Renal cortex interstitium (tissue), 11 donors: Measurements from ENCODE around the gene CALN1. TPM values are rescaled to one million over a fixed set of nuclear protein-coding genes. Genes with fewer than 3 reads are reported as not detected.

Experiments
- DNase-seq, 11 donors: peaks; one replicate each; pipeline ENCODE4 v3.0.0-alpha.2; 2013; ENCODE audit warnings: low read depth in 9 of 11, low spot score in 4 of 11; ENCODE audit errors: extremely low read depth in 1 of 11
- polyA plus RNA-seq, 3 donors: library from polyadenylated mRNA; unstranded; fragments of 120-200 nt; gene quantifications; one replicate each; pipeline ENCODE4 v1.2.1, GENCODE V29; 2013; ENCODE audit not compliant: insufficient read length in 3 of 3

The CALN1 gene
- polyA plus RNA-seq, 3 donors: 0.47 to 1.3 (median 1.00) TPM

DNA sequence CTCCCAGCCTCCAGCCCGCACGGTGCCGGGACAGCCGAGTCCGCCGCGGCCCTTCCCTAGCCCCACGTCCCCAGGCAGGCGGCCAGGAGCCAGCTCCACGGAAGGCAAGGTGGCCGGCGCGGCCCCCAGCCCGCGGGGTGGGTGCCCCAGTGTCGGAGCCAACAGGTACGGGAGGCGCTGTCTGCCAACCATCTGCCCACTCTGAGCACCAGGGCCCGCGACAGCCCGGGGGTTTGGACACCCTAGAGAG lies 75.8 kb downstream of the CALN1 start:
- DNase-seq: no peak

DNA sequence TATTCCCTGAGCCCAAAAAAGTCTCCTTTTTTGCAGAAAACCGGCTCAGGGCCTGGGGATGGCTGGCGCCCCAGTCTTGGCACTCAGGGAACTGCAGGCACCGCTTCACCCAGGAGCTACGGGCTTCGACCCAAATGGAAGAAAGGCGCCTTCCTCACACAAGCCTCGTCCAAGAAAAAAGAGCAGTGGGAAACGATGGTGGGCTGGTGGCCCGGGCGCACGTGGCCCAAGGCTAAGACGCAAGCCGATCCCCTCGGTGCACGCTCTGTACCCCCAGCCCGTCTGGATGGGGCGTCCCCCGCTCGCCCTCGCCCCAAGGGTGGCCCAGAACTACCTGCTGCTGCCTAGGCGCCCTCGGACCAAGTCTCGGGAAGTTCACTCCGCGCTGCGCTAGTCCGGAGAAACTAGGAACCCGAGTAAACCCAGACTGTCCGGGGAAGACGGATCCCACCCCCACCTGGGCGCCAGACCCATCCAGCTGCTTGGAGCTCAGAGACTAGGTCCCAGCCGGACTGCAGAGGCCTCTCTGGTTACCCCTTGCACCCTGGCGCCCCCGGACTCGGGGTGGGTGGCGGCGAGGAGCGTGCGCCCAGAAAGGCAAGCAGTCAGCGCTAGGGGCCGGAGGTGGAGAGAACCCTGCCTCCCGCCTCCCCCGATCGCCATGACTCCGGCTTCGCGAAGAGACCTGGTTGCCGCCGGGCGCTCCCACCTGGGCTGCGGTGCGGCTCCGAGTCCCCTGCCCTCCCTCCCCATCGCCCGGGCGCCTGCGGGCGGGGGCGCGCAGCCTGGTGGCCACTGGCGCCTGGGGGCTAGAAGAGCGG lies 76.4 kb downstream of the CALN1 start:
- DNase-seq: peak in 2 of 11 donors; percentile 15 to 17

DNA sequence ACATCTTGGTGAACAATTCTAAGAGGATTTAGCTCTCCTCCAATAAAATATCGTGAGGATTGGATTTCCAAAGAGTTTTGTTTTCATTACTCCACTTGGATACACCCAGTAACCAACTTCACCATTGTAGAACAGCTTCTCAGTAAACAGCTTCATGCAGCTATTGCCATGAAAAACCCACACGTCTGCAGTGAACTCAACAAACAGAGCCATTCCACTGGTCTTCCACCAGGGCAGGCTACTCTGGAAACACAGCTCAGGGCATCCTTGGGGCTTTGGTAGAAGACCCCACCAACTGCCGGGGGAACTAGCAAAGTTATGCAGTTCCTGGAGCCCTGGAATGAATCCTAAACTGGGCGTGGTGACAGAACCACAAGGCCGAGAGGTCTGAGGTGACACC lies 77.4 kb downstream of the CALN1 start:
- DNase-seq: no peak

DNA sequence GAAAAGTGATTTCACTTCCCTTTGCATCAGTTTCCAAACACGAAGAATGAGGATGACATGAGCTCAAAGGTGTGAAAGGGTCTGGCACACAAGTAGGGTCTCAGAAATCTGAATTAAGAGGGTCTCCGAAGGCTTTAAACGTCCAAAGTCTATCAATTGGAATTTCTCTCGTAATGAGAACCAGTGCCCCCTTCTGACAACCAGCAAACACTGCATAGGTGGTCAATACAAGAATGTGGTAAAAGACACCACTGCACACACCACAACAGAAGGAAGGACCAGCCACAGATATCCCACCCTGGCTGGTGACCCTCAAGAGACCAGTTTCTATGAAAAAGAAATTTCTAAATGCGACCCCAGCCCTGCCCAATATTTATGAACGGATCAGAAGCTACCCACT lies 78.1 kb downstream of the CALN1 start:
- no peak for DNase-seq

DNA sequence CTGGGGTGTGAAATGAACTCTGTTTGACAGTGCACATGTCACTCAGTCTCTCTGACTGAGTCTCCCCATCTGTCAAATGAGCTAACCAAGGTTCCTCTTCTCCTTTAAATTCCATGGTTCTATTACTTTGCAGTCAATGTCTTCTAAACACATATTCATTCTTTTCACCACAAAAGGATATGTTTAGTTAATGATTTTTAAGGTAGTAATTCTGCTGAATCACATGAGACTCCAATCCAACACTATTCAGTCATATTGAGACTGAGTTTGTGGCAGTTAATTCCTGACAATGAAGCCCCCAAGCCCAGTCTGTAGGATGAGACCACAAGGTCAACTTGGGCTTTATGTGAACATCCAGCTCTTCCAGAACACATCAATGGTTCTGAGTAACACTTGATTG lies 85.3 kb downstream of the CALN1 start:
- no peak for DNase-seq

DNA sequence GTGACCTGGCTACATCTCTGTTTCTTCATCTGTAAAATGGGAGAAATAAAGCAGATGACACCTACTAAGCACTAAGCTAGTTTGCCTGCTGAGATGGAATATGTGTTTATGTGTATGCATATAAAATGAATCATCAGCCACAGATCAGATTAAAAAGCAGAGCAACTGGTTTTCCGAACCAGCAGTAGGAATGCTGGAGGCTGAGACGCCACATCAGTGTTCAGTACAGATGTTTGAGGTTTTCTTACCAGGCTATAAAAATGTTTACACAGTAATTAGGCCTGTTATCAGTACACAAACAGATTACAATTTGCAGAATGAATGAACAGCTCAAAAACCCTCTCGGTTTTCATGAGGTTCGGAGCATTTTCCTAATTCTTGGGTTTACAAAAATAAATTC lies 85.8 kb downstream of the CALN1 start:
- no peak for DNase-seq

DNA sequence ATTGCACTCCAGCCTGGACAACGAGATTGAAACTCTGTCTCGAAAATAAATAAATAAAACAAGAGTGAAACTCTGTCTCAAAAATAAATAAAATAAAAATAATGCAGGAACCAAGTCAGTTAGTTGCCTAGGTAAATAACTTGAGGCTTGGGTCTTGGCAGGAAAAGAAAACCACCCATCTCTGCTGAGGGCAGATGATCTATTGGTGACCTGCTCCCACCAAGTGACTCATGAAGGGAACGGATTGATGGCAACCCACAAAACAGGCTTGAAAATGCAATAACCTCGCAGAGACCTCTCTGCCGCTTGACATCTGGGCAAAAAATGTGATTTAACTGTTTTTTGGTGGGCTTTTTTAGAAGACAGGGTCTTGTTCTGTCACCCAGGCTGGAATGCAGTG lies 86.6 kb downstream of the CALN1 start:
- DNase-seq: no peak

DNA sequence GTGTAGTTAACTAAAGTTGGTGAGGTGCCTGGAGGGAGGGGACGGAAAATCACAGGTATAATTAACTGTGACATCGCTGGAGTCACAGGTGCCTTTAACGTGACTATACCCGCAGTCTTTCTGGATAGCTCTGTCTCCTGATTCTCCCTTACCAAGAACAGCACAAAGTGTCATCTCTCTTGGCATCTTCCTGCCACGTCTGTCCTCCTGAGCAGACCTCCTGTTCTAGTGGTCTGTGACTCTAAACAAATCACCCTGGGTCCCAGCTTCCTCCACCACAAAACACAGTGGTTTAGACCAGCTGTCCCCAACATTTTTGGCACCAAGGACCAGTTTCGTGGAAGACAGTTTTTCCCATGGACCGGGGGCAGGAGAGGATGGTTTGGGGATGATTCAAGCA lies 90.5 kb downstream of the CALN1 start:
- DNase-seq: no peak

DNA sequence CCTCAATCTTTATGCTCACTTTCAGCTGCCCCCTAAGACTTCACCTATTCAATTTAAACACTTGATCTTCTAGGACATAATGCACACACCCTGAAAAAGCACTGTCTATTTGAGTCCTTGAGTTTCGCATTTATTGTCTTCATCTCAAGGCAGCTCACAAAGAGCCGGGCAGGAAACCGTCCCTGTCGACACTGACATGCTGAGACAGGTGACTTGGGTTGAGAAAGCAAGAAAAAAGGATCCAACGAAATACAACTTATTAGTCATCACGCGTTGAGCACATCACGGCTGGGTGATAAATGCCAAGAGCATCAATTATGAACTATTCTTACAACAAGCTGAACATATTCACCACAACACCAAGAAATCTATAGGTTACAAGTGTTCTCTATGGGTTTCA lies 91.1 kb downstream of the CALN1 start:
- no peak for DNase-seq

DNA sequence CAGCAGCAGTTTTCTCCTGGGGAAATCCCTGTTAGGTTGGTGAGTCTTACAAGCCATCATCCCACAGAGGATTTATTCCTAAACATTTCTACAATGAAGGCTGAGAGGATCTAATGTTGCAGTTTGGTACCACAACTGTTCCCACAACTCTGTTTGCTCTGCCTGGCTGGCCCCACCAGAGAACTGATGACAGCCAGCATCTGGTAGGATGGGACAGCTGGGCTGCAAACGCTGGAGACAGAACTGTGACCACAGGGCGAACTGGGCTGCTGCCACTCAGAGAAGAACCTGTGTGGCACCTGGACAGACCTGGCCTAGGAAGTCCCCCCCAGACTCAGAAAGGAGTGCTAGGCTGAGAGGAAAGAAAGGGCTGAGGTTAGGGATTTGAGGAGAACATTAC lies 94.8 kb downstream of the CALN1 start:
- DNase-seq: no peak

DNA sequence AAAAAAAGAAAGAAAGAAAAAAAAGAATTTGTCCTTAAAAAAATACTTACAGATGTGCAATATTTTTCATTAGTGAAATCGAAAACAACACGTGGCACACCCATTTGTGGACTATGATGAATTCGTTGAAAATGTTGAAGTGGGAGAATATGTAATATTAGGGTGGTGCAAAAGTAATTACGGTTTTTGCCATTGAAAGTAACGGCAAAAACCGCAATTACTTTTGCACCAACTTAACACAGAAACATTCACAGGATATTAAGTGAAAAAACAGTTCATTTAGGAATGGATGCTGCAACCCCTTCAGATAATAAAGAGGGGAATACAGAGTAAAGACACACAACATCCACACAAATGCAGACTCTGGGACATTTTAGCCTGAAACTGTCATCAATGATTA lies 96.0 kb downstream of the CALN1 start:
- no peak for DNase-seq

DNA sequence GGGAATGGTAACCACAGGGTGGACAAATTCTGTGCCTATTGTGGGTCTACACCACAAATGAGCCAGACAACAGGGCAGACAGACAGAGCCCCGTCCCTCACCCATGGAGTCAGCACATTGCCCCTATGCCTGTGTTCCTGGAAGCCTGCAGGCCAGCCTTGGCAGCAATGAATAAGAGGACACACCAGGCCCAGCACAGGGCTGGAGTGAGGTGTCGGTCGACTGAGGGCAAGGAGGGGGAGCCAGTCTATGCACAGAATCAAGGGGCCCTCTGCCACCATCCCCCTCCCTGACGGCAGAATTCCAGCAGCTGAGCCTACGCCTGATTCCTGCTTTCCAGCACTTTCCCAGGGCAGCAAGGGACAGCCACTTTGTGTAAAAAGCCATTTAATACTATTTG lies 98.2 kb downstream of the CALN1 start:
- no peak for DNase-seq

DNA sequence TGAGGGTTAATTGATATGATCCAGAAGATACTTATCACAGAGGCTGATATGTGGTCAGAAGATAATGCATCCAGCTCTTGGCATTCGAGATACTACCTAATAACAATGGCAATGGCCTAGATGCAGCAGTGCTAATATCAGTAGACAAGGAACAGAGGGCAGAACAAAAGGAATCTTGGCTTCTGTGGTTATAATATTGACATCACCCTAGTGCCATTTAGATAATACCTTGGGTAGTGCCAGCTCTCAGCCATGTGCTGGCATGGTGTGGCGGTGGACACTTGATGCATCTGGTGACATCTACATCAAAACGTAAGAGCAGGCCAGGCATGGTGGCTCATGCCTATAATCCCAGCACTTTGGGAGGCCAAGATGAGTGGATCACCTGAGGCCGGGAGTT lies 101.8 kb downstream of the CALN1 start:
- DNase-seq: no peak

DNA sequence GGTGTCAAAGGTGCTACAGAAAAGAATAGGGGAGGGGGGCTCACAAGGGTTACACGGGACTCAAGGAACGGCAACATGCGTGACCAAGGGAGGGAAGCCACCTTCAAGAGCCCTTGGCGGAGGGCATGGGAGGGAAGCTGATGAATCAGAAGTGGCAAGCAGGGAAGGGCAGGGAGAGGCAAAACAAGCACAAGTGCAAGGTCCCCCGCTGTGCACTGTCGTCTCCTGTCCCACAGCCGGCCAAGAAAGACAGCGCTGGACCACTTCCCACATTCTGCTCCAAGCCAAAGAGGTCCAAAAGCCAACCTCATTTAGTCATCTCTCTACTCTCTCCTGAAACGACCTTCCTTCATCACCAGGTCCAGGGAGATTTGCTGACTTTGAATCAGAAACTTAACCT lies 102.7 kb downstream of the CALN1 start:
- no peak for DNase-seq

DNA sequence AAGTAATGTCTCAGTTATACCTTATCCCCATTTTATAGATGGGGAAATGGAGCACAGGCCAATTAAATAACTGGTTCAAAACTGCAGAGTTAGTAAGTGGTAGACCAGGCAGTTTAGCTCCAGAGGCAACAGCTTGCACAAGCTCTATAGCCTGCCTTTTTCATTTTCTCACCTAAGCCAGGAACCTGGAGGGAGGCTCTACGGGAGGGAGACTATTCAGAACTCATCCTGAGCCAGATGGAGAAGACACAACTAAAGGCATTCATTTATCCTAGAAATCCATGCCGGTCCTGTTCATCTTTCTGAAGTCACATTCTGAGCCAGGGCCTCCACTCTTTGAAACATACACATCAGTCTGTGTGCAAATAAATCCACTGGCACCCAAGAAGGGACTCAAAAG lies 103.2 kb downstream of the CALN1 start:
- no peak for DNase-seq

DNA sequence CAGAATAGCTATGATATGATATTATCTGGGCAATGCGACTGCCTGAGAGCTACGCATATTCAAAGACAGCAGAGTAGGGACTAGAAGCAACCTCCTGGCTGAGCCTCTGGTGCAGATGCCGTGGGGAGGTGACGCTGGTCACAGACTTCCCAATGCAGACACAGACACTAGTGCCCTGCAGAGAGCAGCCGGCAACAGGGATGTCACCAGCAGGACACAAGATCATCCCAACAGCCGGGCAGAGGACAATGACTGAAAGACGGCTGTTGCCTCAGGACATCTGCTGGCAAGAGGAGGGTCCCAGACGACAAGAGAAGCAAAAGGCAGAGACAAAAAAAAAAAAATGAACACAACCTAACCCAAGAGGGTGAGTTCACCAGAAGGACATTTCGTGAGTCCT lies 104.6 kb downstream of the CALN1 start:
- DNase-seq: no peak

DNA sequence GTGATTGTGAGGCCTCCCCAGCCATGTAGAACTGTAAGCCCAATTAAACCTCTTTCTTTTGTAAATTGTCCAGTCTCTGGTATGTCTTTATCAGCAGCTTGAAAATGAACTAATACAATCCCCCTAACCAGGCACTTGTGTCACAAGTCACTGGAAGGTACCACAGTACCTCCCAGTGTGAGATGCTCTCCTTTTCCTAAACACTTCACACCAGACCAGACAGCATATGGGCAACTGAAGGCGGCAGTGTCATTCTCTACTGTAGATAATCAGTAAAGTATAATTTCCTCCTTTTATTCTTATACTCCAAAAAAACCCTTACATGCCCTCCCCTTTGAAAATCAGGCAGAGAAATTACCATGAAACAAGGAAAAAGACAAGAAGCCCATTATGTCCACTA lies 113.2 kb downstream of the CALN1 start:
- DNase-seq: no peak

DNA sequence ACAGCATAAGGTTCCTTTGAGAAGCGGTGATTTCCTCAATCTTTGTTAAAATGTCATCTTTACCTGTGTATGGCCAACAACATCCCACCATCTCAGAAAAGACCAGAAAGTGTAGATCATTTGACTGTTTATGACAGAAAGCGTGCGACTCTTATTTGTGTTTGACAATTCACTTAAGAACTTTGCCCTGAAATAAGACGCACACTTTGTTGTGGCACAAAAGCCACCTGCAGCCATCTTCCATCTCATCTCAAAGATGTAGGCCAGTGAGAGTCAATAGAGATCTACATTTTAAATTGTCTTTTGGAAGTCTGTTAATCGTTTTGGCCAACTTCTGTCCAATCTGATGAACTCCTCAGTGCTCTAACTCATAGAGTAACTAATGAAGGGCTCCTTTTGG lies 114.0 kb downstream of the CALN1 start:
- no peak for DNase-seq

DNA sequence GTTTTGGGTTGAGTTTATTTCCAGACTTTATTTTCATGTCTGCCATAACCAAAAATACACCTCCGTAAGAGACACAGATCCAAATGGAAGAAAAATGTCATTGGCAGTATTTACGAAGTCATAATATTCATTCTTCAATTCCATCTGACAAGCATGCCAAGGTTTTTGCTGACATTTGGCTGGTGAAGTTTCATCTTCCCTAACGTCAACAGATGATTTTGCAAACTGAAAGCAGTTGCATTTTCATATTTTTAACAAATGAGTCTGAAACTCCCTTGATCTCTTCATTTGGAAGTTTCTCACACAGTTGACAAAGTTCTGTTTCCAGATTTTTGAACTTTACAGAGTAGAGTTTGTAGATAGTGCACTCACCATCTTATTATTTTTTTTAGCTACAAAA lies 114.5 kb downstream of the CALN1 start:
- DNase-seq: no peak

DNA sequence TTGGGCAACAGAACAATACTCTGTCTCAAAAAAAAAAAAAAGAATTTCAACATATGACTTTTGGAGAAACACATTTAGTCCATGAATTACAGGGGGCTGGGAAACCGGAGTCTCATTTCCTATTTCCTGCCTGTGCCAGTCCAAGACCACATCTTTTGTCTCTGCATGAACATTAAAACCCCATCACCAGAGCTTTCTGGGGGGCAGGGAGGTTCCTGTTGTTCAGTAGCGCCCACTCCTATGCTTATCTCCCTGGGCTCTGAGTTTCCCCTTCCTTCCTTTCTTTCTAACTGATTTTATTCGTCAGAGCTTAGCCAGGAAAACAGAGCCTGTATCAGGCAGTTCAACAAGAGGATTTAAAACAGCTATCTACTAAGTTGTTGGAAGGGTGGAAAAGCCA lies 119.3 kb downstream of the CALN1 start:
- no peak for DNase-seq

DNA sequence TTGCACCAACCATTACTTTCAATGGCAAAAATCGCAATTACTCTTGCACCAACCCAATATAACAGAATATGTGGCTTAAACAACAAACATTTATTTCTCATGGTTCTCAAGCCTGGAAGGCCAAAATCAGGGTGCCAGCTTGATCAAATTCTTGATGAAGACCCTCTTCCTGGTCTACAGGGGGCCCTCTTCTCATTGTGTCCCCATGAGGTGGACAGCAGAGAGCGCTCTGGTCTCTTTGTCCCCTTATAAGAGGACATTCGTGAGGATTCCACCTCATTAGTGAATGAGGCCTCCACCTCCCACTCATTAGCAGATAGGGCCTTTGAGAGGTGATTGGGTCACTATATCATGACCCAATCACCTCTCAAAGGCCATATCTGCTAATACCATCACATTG lies 120.0 kb downstream of the CALN1 start:
- no peak for DNase-seq

DNA sequence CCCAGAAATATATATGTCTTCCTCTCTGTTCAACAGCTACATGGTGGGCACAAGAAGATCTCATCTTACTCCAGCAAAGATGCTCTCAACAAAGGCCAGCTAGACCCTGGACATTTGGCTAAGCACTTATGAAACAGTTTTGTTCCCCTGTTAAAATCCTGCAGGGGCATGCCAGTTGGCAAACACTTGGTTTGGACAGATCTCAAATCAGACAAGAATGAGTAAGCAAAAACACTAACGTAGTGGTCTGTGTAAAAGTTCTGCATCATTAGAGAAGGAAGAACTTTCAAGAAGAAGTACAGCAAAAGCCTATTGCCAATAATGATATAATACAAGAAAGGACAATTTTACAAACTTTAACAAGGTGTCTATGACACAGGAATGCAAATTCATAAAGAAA lies 125.6 kb downstream of the CALN1 start:
- no peak for DNase-seq
